Activated CD4-positive, alpha-beta T cell treated with anti-CD3 and anti-CD28 coated beads, Interleukin-10, Interleukin-2, amounts not matched to agents 100 ng/mL and 50 ng/mL, durations not matched to agents 16 hours and 8 hours (primary cell): ENCODE data around the gene MCFD2.
A peak's percentile ranks its signal among the peaks of the same experiment; 100 is the strongest.

Experiments
- DNase-seq: peaks from one replicate; pipeline ENCODE4 v3.0.0-alpha.2; 2020

MCFD2 gene

DNA sequence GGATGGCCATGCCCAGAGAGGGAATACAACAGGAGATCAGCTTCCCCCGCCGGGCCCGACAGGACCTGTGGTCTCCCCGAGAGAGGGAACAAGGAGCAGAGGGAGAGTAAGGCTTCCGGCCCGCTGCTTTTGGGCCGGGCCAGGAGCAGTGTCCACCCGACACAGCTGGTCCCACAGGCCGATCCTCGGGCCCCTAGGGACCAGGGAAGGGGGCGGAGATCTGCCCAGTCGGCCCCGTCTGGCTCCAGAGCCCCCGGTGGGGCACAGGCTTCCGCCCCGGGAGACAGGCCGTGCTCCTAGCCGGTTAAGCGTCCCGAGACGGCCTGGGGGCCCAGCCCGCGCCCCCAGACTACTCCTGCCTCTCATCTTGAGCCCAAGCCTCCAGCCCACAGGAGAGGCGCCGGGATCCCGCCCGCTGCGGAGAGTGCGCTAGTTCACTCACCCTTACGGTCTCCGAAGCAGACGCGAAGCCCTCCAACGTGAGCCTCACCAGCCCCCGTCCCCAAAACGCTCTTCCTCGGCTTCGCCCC, at the start of gene MCFD2:
TSS of gene MCFD2 (minus strand) at position 526 of the 530 bp plus-strand sequence. CDS start 6,635 bp downstream, outside the sequence.
- no peak for DNase-seq

- no peak for DNase-seq
These were observed 49.4 kb upstream of the MCFD2 start for GRCh38 chr2:46964835-46965560.

DNA sequence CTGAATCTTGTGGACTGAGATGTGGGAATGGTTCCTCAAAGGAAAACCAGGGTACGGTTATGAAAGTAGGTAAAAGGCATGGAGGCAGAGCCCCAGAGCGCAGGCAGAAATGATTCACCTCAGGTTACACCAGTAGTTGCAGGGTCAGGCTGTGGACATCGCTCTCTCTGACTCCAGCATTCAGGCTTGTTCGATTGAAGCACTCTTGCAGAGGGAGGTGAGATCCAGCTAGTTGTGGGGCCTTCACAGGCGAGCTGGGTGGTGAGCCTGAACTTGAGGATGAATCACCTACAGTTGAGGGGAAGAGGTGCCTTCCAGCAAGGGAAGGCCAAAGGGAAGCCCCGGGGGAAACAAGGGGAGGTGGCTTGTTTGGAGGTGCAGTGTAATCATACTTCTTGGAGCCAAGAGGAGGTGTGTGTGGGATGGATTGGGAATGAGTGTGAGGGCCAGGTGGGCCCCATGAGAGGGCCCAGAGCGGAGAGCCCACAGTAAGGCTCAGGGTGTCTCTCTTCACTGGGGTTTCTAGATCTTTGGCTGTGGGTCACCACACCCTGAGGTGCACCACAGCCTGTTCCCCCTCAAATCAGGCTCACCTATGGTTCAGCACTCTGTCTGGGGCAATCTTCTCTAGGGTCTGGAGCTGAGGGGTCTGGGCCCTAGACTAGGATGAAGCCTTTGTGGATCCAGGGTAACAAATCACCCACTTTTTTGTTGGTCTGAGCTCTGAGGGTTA, 48.5 kb upstream of the MCFD2 start:
- no peak for DNase-seq

GRCh38 chr2:46963210-46963609, 47.6 kb upstream of the MCFD2 start:
- no peak for DNase-seq

DNA sequence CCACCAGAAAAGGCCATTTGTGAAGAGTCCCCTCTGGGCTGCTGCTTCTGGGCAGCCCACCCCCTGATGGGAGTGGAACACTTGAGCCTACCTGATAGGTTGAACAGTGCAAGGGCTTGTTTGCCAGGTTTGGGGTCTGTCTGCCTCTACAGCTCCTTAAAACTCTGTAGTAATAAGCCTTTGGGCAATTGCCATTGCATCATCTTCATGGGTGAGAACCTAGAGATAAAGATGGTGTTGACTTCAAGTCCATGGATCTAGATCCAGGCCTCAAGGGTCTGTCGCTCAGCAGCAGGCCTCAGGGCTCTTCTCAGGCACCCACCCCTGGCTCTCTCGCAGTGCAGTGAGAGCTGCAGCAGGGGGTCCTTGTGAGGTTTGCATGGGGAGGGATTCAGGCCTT, 47.1 kb upstream of the MCFD2 start:
- no peak for DNase-seq

GRCh38 chr2:46960618-46961017, 45.0 kb upstream of the MCFD2 start:
- DNase-seq: no peak

- DNase-seq: no peak
These were observed 42.9 kb upstream of the MCFD2 start for GRCh38 chr2:46958431-46959017.

DNA sequence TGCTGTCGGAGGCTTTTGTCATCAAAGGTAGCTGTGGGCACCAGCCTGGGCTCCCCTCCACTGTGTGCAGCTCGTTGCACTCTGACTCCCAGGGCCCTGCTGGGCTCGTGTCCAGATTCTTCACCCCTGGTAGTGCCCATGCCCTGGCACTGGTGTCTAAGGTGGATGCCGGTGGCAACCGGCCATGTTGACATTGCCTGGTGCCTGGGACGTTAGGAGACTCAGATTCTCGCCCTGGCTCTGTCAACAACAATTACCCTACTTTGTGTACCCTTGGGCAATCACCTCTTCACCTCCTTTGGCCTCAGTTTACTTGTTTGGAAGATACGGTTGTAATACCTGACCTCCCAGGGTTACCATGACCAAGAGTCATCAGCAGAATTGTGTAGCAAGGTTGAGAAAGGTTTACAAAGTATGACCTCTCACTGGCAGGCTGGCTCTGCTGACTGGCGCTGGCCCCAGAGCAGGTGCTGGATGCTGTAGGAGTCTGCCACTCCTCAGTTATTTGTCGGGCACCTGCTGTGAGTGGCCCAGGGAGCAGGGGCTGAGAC, 41.5 kb upstream of the MCFD2 start:
- DNase-seq: no peak

DNA sequence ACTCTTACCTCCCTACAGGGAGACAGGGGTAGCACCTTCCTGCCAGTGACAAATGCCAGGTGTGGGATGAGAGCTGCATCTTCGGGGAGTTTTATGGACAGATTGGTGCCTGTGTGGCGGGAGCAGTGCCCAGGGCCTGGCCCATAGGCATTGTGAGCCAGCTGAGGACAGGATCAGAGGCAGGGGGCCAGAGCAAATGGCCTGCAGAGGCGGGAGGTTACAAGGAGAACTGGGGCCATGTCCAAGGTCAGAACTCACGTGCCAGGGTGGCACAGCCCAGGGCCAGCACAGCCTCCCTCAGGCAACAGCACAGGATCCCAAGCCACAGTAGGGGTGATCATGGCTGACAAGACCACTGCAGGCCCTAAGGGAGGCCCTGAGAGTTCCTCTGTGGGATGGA, 40.2 kb upstream of the MCFD2 start:
- no peak for DNase-seq

GRCh38 chr2:46954951-46955571, 39.5 kb upstream of the MCFD2 start:
- no peak for DNase-seq

GRCh38 chr2:46952171-46952570, 36.6 kb upstream of the MCFD2 start:
- DNase-seq: no peak

DNA sequence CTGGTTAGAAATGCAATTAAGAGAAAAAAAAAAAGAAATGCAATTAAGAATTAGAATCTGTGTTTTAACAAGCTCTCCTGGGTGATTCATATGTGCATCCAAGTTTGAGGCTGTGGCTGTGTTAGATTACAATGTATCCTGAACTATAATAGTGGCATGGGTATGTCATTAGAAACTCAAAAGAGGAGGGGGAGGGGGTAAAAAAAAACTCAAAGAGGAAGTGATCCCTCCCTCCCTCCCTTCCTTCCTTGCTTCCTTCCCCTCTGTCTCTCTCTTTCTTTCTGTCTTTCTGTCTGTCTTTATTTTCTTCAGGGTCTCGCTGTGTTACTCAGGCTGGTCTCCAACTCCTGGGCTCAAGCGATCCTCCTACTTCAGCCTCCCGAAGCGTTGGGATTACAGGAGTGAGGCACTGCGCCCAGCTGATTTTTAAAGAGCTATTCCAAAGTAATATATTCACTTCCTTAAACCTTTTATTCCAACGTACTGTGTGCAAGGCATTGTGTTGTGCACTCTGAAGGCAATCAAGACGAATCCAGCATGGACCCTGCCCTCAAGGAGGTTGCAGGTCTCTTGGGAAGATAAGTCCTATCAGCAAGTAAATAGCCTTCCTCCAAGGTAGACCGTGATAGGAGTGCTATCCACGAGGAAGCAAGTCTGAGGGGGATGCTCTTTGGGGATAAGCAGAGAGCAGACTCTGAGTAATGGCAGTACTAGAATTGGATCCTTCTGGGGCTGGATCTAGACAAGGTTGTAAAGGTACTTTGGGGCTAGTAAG, 35.9 kb upstream of the MCFD2 start:
- DNase-seq: no peak

DNA sequence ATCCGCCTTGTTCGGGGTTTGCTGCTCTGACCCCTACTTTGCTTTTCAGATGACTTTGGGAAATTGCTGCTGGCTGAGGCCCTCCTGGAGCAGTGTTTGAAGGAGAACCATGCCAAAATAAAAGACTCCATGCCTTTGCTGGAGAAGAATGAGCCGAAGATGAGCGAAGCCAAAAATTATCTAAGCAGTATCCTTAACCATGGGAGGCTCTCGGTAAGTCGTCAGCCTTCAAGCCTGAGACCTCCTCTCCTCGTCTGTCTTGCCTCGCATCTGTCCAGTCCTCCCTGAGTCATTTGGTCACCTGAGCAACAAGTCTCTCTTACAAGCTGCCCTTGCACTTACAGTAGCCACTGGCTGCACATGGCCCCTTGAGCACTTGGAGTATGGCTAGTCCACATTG, 34.7 kb upstream of the MCFD2 start:
- DNase-seq: no peak

- no peak for DNase-seq
These were observed 32.2 kb upstream of the MCFD2 start for GRCh38 chr2:46947841-46948240.

DNA sequence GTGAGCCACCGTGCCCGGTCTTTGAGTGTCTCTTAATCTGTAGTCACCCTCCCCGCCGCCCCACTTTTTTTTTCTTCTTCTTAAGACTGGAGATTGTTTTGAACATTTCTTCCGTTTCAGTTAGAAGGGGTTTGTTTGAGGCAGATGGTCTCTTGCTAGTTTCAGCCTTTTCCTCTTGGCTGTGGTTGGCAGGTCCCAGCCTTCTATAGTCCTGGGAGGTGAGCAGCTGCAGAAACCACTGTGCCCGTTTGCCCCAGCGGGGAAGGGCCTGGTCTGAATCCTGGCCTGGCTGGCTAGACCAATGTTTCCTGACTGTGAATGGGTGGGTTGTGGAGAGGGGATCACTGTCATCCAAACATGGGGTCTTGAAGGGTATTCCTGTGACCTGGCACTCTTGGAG, 30.1 kb upstream of the MCFD2 start:
- DNase-seq: no peak

DNA sequence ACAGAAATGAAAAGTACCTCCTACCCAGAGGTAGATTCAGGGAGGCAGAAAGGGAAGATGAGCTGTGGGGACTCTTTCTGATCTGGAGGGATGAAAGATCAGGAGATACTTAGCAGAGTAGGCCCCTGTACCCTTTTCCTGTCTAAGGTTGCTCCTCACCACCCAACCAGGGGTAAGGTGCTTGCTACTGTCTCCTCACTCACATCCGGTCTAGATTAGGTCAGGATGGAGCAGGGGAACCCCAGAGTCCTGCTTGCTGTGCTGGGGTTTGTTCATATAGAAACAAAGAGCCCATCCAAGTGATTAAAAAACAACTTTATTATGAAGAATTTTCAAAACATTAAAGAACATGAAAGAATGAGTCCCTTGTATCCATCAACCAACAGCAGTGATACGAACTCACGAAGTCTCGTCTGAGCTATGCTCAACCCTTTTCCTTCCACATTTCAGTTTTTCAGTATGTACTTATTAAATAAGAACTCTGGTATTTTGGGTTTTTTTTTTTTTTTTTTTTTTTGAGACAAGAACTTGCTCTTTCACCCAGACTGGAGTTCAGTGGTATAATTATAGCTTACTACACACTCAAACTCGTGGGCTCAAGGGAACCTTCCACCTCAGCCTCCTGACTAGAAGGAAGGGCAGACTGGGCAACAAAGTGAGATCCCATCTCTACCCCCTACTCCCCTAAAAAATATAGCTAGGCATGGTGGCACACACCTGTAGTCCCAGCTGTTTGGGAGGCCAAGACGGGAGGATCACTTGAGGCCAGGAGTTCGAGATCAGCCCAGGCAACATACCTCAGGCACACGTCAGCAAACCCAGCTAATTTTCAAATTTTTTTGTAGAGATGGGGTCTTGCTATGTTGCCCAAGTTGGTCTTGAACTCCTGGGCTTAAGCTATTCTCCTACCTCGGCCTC, 28.5 kb upstream of the MCFD2 start:
- DNase-seq: peak; percentile 94

DNA sequence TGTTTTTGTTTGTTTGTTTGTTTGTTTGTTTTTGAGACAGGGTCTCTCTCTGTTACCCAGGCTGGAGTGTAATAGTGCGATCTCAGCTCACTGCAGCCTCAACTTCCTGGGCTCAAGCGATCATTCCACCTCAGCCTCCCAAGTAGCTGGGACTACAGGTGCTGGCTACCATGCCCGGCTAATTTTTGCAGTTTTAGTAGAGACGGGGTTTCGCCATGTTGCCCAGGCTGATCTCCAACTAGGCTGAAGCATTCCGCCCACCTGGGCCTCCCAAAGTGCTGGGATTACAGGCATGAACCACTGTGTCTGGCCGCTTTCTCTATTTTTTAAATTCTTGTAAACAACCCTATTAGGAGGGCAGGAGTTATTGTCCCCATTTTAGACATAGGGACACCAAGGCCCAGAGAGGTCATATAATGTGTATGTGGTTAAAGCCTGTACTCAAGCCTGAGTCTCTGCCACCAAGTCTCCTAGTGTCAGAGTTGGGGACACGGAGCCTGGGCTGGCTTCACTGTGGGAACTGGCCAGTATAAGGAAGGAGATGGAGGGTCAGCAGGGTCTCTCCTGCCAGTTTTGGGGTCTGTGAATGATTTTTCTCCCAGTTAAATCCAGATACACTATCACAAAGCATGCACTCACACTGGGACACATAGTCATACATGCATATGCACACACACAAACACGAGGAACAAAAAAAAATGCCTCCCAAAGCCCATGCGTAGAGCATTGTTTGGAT, 27.5 kb upstream of the MCFD2 start:
- peak; percentile 18 for DNase-seq

GRCh38 chr2:46942143-46942526, 26.5 kb upstream of the MCFD2 start:
- DNase-seq: peak; percentile 85

DNA sequence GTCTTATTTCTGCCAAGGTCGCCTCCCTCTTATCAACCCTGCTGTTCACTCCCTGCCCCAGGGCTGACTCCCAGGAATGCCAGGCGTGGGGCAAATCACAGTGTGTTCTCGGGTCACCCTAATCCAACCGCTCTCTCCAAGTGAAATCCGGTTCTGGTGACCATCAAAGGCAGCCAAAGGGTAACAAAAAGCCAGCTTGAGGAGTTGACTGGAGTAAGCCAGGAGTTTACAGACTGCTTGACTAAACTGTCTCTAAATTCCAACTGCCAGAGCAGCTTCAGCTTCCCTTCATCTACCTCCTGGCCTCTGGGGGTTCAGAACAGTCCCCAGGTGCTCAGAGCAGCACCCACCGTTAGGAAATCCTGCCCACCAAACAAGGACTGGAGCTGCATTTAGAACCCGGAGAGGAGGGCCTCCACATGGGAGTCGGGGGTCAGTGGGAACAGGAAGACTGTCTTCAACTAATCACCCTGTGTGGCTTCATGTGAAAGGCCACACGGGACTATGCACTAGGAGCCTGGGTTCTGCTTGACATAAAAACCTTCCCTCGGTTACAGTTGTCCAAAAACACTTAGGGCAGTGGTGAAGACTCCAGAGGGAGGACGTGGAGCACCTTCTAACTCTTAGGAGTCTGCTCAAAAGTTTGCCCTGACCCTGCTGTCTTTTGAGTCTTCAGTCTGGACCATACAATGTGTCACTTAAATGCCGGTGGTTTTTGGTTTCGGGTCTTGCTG, 24.2 kb upstream of the MCFD2 start:
- no peak for DNase-seq

GRCh38 chr2:46937471-46937901, 21.9 kb upstream of the MCFD2 start:
- DNase-seq: no peak
